Aorta (tissue), 5 donors: ENCODE measurements around the gene GYPA. TPM values are rescaled to one million over a fixed set of nuclear protein-coding genes. Genes with fewer than 3 reads are reported as not detected.
"Not testable (repeated sequence)": the region's sequence is repeated elsewhere in the genome, so short reads cannot be mapped to it uniquely, and the experiment has no call there.

ENCODE experiments used
- ATAC-seq: fragments of 200-7000 bp; cut with Tn5 transposase; one replicate; pipeline ENCODE4 v1.9.1; 2022; ENCODE audit warnings: moderate library complexity; ENCODE audit not compliant: low FRiP score
- DNase-seq, 2 donors: peaks; one replicate each; pipeline ENCODE4 v3.0.0-alpha.2; 2020
- H3K27ac ChIP-seq, 2 donors: one replicate each; pipeline ENCODE4 v1.5.1; 2013; ENCODE audit warnings: low read length in 2 of 2, mild to moderate bottlenecking in 2 of 2, moderate library complexity in 2 of 2, control low read depth in 1 of 2, inconsistent platforms in 1 of 2, low read depth in 1 of 2
- H3K27me3 ChIP-seq, 2 donors: one replicate each; pipeline ENCODE4 v1.6.1; 2013; ENCODE audit warnings: control low read depth in 1 of 2, low read length in 1 of 2, mild to moderate bottlenecking in 1 of 2, moderate library complexity in 1 of 2; ENCODE audit not compliant: insufficient read depth in 2 of 2, control insufficient read depth in 1 of 2
- H3K36me3 ChIP-seq, 2 donors: one replicate each; pipeline ENCODE4 v1.6.1; 2013; ENCODE audit warnings: control low read depth in 1 of 2, low read length in 1 of 2, mild to moderate bottlenecking in 1 of 2; ENCODE audit not compliant: insufficient read depth in 2 of 2, control insufficient read depth in 1 of 2
- H3K4me1 ChIP-seq, 2 donors: one replicate each; pipeline ENCODE4 v1.6.1; 2013; ENCODE audit warnings: low read length in 2 of 2, control low read depth in 1 of 2, mild to moderate bottlenecking in 1 of 2, moderate library complexity in 1 of 2; ENCODE audit not compliant: insufficient read depth in 2 of 2, control insufficient read depth in 1 of 2
- H3K4me3 ChIP-seq, 2 donors: one replicate each; pipeline ENCODE4 v1.5.1; 2013; ENCODE audit warnings: low read length in 2 of 2, control low read depth in 1 of 2, mild to moderate bottlenecking in 1 of 2
- H3K9me3 ChIP-seq: one replicate; pipeline ENCODE4 v1.6.1; 2013; ENCODE audit warnings: mild to moderate bottlenecking, low read length; ENCODE audit not compliant: control insufficient read depth
- WGBS, 2 donors: extraction: QIAGEN DNeasy Blood & Tissue Kit; methylation state at CpG; one replicate each; pipeline ENCODE4 v1.1.7; 2013; 5-methylcytosine and 5-hydroxymethylcytosine counted together
- intact Hi-C, 2 donors: fragments of 100-400 bp; cut with DNase I; formaldehyde crosslinking; loops; one replicate each; pipeline versions ENCODE4 v1.14.2 to v1.15.0; 2022
- polyA plus RNA-seq, 2 donors: library from polyadenylated mRNA; stranded (reverse); fragments of 200-250 nt; gene quantifications; one replicate each; pipeline ENCODE4 v1.2.3, GENCODE V29; 2013
- total RNA-seq, 2 donors: library from RNA; stranded (reverse); fragmentation: NEBNext Ultra II Directional; extraction: Animal tissue kit (Norgen Biotek cat#: 25700); gene quantifications; one replicate each; pipeline ENCODE4 v1.2.1, GENCODE V29; 2021
- donor health status: healthy with polysubstance abuse.
- donor health status: Bipolar disorder and iron deficiency.
- donor health status: DM: no; HTN: no; CAD: no.
- donor health status: DM: no; HTN: no; CAD: no.
- donor health status: DM: yes; HTN: yes; CAD: no.

The GYPA gene
- total and polyA plus RNA-seq, 4 donors = 0.99 TPM; not detected in 3

GRCh38 chr4:144137137-144137931 lies 3.2 kb downstream of the GYPA start:
- H3K9me3 ChIP-seq, H3K27ac ChIP-seq, ATAC-seq, H3K4me1 ChIP-seq, H3K27me3 ChIP-seq, H3K4me3 ChIP-seq, DNase-seq, intact Hi-C loops, H3K36me3 ChIP-seq: not testable (repeated sequence)
- 71 to 75% methylated on average over 8 of the region's 8 CpGs for WGBS, 2 donors

GRCh38 chr4:144136189-144136588 lies 4.3 kb downstream of the GYPA start:
- H3K36me3 ChIP-seq, ATAC-seq, H3K27ac ChIP-seq, intact Hi-C loops, H3K27me3 ChIP-seq, H3K4me3 ChIP-seq, DNase-seq, H3K4me1 ChIP-seq, H3K9me3 ChIP-seq: not testable (repeated sequence)
- WGBS, 2 donors = 82 to 86% methylated on average over 4 of the region's 4 CpGs

GRCh38 chr4:144130167-144130566 lies 10.4 kb downstream of the GYPA start:
- H3K36me3 ChIP-seq, H3K9me3 ChIP-seq, DNase-seq, H3K27me3 ChIP-seq, H3K27ac ChIP-seq, H3K4me3 ChIP-seq, H3K4me1 ChIP-seq, ATAC-seq, intact Hi-C loops: not testable (repeated sequence)
- WGBS, 2 donors = 88 to 100% methylated on average over 1 of the region's 1 CpG

- WGBS, 2 donors = 74 to 78% methylated on average over 4 of the region's 4 CpGs
- H3K9me3 ChIP-seq, intact Hi-C loops: not testable (repeated sequence)
Measured at GRCh38 chr4:144129336-144129875, 11.1 kb downstream of the GYPA start.

GRCh38 chr4:144128709-144129320 lies 11.7 kb downstream of the GYPA start:
- H3K9me3 ChIP-seq, H3K4me1 ChIP-seq, H3K27ac ChIP-seq, H3K27me3 ChIP-seq, intact Hi-C loops, H3K36me3 ChIP-seq, DNase-seq, H3K4me3 ChIP-seq, ATAC-seq: not testable (repeated sequence)
- 24 to 36% methylated on average over 5 of the region's 5 CpGs for WGBS, 2 donors

More at GRCh38 chr4:144129336-144129875, 11.1 kb downstream of the GYPA start:
- not testable (repeated sequence) for H3K27ac ChIP-seq, H3K36me3 ChIP-seq, ATAC-seq, H3K4me3 ChIP-seq, H3K4me1 ChIP-seq, H3K27me3 ChIP-seq, DNase-seq

- WGBS, 2 donors = 68 to 70% methylated on average over 1 of the region's 2 CpGs
- intact Hi-C loops, DNase-seq, H3K9me3 ChIP-seq, H3K4me3 ChIP-seq, ATAC-seq, H3K4me1 ChIP-seq, H3K27me3 ChIP-seq, H3K27ac ChIP-seq, H3K36me3 ChIP-seq: not testable (repeated sequence)
Measured at GRCh38 chr4:144125109-144125508, 15.4 kb downstream of the GYPA start.

- H3K27me3 ChIP-seq = not testable (repeated sequence)
- 33 to 47% methylated on average over 3 to 4 of the region's 4 CpGs for WGBS, 2 donors
Measured at GRCh38 chr4:144123982-144124635, 16.4 kb downstream of the GYPA start.

GRCh38 chr4:144123269-144123668 lies 17.2 kb downstream of the GYPA start:
- H3K4me1 ChIP-seq, H3K27me3 ChIP-seq, H3K9me3 ChIP-seq, intact Hi-C loops, ATAC-seq, H3K27ac ChIP-seq, H3K4me3 ChIP-seq, H3K36me3 ChIP-seq, DNase-seq: not testable (repeated sequence)
- WGBS, 2 donors = 61 to 82% methylated on average over 3 of the region's 3 CpGs

More at GRCh38 chr4:144123982-144124635, 16.4 kb downstream of the GYPA start:
- H3K27ac ChIP-seq, H3K36me3 ChIP-seq, H3K9me3 ChIP-seq, DNase-seq, ATAC-seq, intact Hi-C loops, H3K4me3 ChIP-seq, H3K4me1 ChIP-seq: not testable (repeated sequence)
